PFSK-1 (cell line): ENCODE data around the gene KCNH4.

ENCODE experiments used
- FOXP2 ChIP-seq: optimal IDR thresholded peaks from 2 replicates; pipeline ENCODE3; 2011; ENCODE audit warnings: borderline replicate concordance, control low read depth, inconsistent platforms; ENCODE audit not compliant: insufficient read depth; ENCODE audit errors: extremely low read length, extremely low read depth
- POLR2AphosphoS5 ChIP-seq: IDR thresholded peaks from 2 replicates; pipeline ENCODE4 v1.6.1; 2012; ENCODE audit warnings: low read depth, mild to moderate bottlenecking, control low read depth, low read length, moderate library complexity
- SIN3A ChIP-seq: IDR thresholded peaks from 2 replicates; pipeline ENCODE4 v1.6.1; 2012; ENCODE audit warnings: mild to moderate bottlenecking, low read length, moderate library complexity, borderline replicate concordance; ENCODE audit not compliant: insufficient read depth
- TAF1 ChIP-seq: IDR thresholded peaks from 2 replicates; pipeline ENCODE4 v1.6.1; 2012; ENCODE audit warnings: low read length, control low read depth, borderline replicate concordance; ENCODE audit not compliant: insufficient read depth
- TF ChIP-seq, protein P1 (sequence below), 2 experiments: IDR thresholded peaks; 2 replicates each; pipeline versions ENCODE4 v1.6.1 to v1.8.0; 2011 to 2012; ENCODE audit warnings: low read depth in 2 of 2, low read length in 2 of 2, control low read depth in 1 of 2, inconsistent platforms in 1 of 2, mild to moderate bottlenecking in 1 of 2, moderate library complexity in 1 of 2; ENCODE audit not compliant: insufficient read depth in 1 of 2

KCNH4 gene

DNA sequence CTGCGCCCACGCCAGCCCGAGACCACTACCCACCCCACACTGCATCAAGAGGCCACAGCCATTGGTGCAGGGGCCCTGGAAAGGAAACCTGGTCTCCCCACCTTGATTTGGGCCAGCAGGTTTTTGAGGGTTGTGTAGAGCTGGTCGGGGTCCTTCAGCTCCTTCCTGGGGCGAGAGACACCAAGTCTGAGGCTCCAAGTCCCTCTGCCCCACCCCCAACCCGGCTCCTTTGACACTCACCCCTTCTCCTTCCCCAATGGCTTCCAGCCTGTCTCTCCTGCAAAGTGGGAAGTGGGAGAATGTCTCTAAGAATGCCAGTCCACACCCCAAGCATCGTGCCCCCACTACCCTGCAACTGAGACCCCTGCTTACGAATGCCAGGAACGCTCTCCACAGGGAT lies 66.8 kb downstream of the KCNH4 start:
- TF ChIP-seq TAF1: no peak

DNA sequence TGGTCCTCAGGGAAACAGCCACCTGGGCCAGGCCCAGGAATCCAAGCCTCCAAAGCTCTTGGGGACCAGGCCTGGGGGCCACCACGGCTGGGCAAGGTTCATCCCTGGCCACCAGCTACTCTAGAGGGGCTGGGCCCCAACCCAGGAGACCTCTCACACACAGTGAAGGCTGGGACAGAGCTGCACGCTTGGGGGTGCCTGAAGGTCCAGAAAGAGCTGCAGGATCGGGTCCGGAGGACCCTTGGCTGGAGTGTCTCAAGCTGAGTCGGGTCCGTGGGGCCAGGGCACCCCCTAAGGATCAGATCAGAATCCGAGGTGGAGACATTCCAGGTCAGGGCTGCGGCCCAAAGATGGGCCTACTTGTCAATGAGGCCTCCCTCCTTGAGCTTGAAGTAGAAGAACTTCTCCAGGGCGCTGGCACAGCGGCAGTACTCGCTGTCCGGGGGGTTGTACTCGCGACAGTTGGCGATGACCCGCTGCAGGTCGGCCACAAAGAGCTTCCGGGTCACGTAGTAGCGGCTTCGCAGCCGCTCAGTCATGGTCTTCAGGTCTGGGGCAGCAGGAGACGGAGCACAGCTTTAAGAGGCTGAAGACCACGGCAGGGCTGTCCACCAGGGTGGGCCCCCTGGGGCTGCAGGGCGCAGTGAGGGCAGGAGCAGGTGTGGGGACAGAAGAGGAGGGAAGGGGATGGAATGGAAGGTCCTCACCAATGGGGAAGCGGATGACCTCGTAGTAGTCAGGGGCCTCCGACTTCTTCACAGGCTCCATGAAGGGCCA lies 67.5 kb downstream of the KCNH4 start:
- TF ChIP-seq SIN3A: no peak
- TF ChIP-seq POLR2AphosphoS5: no peak
- no peak for TF ChIP-seq FOXP2
- no peak for TF ChIP-seq TAF1
- TF ChIP-seq, protein P1, sequence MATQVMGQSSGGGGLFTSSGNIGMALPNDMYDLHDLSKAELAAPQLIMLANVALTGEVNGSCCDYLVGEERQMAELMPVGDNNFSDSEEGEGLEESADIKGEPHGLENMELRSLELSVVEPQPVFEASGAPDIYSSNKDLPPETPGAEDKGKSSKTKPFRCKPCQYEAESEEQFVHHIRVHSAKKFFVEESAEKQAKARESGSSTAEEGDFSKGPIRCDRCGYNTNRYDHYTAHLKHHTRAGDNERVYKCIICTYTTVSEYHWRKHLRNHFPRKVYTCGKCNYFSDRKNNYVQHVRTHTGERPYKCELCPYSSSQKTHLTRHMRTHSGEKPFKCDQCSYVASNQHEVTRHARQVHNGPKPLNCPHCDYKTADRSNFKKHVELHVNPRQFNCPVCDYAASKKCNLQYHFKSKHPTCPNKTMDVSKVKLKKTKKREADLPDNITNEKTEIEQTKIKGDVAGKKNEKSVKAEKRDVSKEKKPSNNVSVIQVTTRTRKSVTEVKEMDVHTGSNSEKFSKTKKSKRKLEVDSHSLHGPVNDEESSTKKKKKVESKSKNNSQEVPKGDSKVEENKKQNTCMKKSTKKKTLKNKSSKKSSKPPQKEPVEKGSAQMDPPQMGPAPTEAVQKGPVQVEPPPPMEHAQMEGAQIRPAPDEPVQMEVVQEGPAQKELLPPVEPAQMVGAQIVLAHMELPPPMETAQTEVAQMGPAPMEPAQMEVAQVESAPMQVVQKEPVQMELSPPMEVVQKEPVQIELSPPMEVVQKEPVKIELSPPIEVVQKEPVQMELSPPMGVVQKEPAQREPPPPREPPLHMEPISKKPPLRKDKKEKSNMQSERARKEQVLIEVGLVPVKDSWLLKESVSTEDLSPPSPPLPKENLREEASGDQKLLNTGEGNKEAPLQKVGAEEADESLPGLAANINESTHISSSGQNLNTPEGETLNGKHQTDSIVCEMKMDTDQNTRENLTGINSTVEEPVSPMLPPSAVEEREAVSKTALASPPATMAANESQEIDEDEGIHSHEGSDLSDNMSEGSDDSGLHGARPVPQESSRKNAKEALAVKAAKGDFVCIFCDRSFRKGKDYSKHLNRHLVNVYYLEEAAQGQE (IDR thresholded peaks at IDR 0.05; ENCODE audit: insufficient read depth in 1 of 2, low read depth in 2 of 2, low read length in 2 of 2): no peak

DNA sequence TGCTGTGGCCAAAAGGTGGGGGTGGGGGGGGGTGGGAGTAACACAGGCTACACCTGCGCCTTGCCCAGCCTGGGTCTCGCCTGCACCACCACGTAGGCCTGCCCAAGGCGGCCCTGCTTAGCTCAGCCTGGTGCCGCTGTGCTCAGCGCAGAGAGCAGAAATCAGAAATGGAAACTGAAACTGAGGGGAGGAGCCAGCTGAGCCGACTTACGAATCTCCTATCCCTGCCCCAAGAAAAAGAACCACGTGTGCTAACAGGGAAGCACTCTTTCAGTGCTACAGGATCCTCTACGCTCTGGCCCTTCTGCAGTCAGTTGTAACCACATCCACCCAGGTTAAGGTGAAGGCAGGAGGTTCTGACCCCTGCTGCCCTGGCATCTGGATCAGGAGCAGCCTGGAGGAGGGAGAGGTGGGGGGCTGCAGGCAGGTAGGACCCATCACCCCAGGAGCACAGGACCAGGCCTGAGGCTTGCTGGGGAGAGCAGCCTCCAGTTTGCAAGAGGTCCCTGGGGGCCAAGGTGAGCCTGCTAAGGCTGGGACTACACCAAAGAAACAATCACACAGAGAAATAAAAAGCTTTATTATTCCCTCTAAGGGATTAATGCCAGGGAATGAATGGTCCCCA lies 68.3 kb downstream of the KCNH4 start, which contains the start of gene DHX58:
DHX58 (minus strand) TSS at position 163 of the 625 bp plus-strand sequence. CDS start 822 bp downstream, outside the sequence.
- TF ChIP-seq, protein P1 (IDR thresholded peaks at IDR 0.05; ENCODE audit: insufficient read depth in 1 of 2, low read depth in 2 of 2, low read length in 2 of 2): no peak
- no peak for TF ChIP-seq FOXP2
- peak; percentile 47; the same call in 1 of the 2 replicates for TF ChIP-seq POLR2AphosphoS5
- no peak for TF ChIP-seq TAF1
- peak; percentile 31; the same call in 1 of the 2 replicates for TF ChIP-seq SIN3A

DNA sequence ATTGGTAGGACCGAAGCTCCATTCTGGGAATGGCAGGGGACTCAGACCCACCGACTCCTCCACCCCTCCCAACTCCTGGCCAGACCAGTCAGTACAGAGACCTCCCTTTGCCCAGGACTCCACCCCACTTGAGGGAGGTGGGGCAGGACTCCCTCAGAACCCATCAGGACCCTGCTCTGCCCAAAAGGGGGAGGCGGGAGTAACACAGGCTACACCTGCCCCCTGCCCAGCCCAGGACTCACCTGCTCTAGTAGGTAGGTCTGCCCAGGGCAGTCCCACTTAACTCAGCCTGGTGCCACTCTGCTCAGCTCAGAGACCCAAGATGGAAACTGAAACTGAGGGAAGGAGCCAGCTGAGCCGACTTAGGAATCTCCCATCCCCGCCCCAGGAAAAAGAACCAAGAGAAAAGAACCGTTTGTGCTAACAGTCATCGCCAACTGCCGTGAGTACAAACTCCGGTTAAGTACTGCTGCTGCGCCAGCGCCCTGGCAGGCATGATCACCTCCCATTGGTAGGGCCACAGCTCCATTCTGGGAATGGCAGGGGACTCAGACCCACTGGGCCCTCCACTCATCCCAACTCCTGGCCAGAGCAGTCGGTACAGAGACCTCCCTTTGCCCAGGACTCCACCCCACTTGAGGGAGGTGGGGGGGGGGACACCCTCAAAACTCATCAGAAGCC lies 68.9 kb downstream of the KCNH4 start:
- TF ChIP-seq SIN3A (no peak), POLR2AphosphoS5 (no peak), TAF1 (no peak), FOXP2 (no peak)
- TF ChIP-seq, protein P1 (IDR thresholded peaks at IDR 0.05; ENCODE audit: insufficient read depth in 1 of 2, low read depth in 2 of 2, low read length in 2 of 2): no peak

DNA sequence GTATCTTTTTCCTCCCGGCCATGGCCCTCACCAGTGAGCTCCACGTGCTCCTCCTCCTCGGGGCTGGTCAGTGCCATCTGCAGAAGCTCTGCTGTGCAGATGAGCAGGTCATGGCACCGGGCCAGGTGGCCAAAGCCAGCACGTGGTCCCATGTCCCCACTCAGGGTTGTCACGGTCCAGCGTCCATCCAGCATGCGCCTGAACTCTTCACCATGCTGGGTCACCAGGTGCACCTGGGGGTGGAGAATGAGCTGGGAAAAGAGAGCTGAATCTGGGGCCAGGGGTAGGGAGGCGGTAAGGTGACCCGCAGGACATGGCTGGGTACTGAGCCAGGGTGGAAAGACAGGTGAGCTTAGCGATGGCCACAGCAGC lies 69.7 kb downstream of the KCNH4 start:
- TF ChIP-seq SIN3A (no peak), TAF1 (no peak), POLR2AphosphoS5 (no peak), FOXP2 (no peak)
- TF ChIP-seq, protein P1 (IDR thresholded peaks at IDR 0.05; ENCODE audit: insufficient read depth in 1 of 2, low read depth in 2 of 2, low read length in 2 of 2): no peak
